HG02943 (cell line): ENCODE measurements around the gene KRT37.
"Not testable (repeated sequence)": the region's sequence is repeated elsewhere in the genome, so short reads cannot be mapped to it uniquely, and the experiment has no call there.

Source experiments
- ATAC-seq: cut with Tn5 transposase; IDR thresholded peaks from one replicate; pipeline ENCODE4 v1.9.1; 2021; ENCODE audit warnings: mild to moderate bottlenecking, low read depth, moderate library complexity; ENCODE audit not compliant: unreplicated experiment

The KRT37 gene

DNA sequence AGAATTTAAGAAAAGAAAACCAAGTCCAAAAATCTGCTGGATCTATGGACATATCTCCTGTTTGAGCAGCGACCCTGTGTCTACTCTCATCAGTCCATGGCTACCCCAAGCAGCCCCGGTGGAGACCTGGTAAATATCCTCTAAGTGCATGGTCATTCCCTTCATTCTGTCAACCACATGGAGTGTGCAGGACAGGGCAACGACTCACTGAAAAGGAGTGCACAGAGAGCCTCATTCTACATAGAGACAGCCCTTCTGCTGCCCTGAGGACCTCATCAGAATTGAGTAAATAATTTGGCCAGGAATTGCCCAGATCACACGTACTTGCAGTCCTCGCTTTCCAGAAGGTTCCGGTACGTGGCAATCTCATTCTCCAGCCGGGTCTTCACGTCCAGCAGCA lies 13.4 kb upstream of the KRT37 start:
- ATAC-seq = no peak

DNA sequence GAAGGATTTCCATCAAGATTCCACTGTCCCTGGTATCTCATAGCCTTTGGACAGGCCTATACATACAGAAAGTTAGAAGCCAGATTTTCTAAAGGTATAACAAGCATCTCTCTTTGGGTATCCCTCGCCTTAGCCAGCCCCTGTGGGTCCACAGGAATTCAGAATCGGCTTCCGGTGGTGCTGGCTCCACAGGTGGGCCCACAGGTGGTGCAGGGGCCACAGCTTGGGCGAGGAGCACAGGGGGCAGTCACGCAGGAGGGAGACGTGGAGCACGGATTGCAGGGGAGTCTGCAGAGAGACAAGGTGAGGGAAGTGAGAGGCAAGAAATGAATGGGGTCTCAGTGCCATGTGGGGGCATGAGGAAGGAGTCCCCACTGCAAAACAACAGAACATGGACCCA lies 12.9 kb upstream of the KRT37 start:
- ATAC-seq = no peak

DNA sequence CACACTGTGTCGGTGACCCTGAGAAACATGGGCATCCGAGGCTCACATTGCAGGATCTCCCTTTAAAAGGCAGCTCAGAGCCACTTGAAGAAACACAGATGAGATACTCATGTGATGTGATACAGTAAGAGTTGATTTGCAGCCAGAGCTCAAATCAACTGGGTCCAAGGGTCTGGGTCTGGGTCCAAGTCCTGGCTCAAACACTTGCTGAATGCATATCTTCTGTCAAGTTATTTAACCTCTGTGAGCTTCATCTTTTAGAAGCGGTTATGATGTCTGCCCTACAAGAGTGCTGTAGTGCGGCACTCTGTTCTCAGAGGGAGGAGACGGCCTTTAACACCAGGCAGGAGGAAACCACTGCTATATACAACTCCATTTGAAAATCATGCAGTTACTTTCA lies 10.0 kb upstream of the KRT37 start:
- no peak for ATAC-seq

DNA sequence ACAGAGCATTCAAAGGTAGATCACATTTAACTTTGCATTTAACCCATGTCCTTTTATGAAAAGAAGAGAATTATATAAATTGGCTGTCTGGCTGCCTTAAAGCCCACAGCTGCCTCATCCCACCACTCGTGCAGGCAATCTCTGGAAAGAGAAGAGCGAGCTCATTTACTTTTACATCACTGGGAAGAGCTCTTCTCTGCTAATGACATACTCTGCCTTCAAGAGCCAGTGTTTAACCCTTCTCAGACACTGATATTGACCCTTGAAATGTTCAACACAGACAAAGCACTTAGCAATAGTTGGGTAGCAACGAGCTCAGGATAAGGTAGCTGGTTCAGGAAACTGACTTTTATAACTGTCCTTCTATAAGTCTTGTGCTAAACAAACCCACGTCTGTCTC lies 9.6 kb upstream of the KRT37 start:
- ATAC-seq = no peak

DNA sequence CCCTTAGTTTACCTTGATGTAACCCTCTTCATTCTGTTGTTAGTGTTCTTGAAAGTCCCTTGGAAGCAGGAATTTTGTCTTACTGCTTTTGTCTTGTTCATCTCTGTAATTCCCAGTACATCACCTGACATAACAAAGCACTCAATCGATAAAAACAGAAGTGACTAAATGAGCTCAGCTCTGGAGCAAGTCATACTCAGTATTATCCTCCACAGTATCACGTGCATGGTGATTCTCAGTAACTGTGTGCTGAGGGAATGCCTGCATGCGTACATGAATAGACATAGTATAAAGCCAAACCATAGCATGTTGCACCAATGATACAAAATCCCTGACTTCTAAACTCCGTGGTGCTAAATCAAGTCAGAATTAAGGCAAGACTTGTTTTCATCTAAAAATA lies 9.2 kb upstream of the KRT37 start:
- no peak for ATAC-seq

DNA sequence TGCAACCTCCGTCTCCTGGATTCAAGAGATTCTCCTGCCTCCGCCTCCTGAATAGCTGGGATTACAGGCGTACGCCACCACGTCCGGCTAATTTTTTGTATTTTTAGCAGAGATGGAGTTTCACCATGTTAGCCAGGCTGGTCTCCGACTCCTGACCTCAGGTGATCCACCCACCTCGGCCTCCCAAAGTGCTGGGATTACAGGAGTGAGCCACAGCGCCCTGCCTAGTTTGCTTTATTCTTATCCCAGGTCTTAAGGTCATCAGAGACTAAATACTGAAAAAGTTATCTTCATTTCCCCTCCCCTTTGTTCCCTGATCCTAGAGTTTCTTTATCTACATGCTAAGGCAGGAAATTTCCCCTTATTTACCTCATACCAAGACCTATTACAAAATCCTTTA lies 6.0 kb upstream of the KRT37 start:
- not testable (repeated sequence) for ATAC-seq

DNA sequence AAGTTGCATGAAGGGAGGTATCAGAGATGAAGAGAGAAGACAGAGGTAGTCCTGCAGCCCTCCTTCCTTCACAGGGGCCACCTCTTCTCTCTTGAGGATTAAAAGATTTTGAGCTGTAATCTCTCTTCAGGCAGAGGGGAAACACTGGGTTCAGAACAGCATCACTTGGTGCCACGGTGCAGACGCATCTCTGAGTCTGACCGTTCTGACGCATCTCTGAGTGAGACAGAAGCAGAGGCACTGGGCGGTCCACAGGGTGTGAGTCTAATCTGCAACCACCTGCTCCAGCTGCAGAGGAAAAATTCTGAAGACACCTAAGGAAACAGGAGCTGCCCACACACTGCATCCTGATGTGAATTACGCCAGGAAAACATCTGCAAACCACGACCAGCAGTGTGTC lies 5.3 kb upstream of the KRT37 start:
- ATAC-seq = no peak

DNA sequence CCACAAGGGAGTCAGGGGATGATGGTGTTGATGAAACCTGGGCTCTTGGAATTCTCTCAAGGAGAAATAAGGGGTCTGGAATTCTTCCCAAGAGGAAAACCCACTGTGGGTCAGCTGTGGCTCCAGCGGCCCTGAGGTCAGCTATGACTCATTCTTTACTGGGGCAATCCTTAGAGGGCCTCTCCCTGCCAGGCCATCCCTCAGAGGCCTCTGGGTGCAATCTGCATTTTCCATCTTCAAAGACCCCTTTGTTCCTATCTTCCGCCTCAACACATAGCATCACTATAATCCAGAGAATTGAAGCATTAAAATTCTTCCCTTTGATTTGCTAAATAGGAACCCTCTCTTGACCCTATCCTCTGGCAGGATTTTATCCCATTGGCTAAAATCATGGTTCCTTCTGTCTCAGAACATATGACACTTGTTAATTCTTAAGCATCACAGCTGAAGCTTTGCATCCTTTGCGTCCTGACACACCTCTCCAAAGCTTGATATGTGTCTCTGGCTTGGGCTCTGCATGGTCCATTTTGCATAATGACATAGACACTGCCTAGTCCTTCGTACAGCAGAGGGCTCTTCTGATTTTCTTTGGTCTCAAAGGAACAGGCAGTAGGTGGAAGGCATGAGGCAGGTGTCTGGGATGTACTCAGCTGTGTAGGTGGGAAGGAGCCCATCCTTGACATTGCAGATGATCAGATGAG lies 4.4 kb upstream of the KRT37 start:
- ATAC-seq = no peak

DNA sequence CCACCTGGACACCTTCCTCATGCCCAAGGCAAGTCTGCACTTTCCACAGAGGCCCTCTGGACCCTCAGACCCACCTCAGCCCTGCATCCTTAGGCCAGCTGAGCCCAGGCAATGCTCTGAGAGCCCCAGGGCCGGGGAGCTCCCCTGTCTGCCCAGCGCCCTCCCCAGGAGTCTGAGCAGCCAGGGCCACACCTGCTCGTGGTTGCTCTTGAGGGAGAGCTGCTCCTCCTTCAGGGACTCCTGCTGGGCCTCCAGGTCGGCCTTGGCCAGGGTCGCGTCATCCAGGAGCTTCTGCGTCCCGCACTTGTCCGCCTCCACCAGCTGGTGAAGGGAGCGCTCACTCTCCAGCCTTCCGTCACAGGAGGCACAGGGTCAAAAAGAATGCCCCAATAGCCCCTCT lies 1.8 kb downstream of the KRT37 start:
- not testable (repeated sequence) for ATAC-seq

DNA sequence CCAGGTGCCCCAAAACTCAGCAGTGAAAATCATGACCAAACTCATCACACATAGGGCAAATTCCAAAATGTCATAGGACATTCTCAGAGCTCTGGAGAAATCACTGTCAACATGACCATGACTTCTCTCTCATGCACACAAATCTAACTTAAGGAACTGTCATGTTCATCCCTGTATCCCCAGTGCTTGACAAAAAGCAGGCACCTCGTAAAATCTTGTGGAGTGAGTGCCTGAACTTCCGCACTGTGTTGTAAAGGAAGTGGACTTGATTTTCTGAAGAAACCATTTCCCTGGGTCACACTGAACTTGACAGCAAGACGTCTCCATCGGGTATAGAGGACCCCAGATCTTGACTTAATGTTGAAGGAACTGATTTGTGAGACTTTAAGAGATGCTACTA lies 2.8 kb downstream of the KRT37 start:
- no peak for ATAC-seq

DNA sequence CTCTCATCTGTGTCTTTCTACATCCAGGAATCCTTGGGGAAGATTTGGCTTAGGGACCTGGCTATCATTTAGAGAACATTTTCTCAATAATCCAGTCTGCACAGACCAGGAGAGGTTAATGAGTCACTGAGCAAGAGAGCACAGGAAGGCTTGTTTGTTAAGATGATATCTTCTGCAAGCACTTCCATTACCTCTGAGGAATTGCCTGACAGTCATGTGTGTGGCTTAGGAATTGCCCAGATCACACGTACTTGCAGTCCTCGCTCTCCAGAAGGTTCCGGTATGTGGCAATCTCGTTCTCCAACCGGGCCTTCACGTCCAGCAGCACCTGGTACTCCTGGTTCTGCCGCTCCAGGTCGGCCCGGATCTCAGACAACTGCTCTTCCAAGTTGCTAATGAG lies 3.3 kb downstream of the KRT37 start:
- ATAC-seq = no peak

DNA sequence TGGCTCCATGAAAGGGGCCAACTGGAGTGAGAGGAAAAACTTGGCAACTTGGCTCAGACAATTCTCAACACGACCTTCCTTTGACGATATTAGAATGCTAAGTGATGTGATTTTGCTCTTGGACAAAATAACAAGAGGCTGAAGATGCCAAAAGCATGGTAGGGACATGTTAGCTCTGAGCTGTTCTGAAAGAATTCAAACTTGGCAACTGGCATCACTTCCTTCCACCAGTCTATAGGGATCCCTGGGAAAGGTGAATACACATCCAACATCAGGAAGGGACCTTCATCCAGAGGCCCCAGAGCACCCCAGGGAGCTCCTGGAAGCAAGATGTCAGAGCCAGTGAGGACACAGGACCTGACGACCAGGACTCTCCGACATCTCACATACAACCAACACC lies 4.3 kb downstream of the KRT37 start:
- ATAC-seq = no peak

DNA sequence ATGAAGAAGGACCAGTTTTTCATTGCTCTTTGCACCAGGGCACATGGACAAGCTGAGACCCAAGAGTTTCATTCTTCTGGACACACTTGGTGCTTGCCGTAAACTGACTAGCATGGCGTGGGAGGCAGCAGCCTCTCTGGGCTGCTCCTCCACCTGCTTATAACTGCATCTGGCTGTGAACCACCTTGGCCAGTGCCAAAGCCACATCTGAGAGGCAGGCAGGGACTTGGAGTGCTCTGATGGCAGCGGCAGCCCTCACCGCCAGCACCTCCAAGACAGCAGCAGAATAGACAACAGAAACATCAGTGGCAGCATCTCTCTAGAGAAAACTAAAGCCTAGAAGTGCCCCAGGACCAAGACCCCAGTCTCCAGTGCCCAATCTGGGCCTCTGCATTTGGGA lies 4.7 kb downstream of the KRT37 start:
- no peak for ATAC-seq

DNA sequence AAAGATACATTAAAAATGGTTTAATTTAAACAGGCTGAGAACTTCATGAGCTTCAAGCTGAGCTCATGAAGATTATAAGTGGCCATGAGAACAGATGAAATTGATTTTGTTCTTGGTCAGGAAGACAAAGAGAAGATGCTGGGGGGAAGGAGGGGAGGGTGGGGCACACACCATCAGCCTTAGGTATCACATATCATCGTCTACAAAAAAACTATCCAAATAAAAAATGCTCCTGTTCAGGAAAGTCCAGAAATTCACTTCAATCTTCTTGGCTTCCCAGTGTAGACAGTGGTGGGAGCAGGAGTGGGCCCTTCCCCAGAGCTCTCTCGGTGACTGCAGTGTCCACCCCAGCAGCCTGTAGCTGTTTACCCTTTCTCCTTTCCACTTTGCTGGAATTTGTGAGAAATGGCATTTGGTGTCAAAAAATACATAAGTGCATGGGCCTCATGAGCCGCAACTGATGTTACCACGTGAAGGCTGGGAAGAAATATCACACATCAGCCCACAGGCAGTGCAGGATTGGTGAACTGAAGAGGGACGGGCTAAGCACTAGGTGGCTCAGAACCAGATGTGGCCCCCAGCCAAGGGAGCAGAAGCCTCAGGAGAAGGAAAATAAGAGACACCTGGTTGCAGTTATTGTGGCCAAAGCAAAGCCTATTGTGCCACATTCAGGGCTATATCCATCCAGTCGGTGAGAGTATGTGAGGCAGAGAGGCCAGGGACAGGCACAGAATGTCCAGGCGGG lies 6.1 kb downstream of the KRT37 start:
- ATAC-seq = no peak

DNA sequence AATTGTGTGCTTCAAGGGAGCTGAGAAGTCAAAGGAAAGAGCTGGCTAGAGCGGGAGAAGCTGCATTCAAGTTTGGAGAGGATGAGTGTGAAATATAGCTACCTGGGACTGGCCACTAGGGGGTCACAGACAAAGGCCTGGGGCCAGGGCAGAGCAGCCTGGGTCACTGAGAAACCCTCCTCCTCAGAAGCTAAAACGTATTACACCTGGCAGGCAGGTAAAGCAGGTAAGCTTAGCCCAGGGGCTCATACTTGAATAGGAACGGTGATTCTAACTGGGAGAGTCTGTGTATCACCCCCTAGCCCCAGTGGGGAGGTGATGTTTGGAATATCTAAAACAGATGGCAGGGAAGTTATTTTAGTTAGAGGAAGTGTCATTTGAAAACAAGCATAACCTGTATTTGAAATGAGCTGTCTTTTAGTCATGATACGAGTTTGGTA lies 6.8 kb downstream of the KRT37 start:
- ATAC-seq = no peak

DNA sequence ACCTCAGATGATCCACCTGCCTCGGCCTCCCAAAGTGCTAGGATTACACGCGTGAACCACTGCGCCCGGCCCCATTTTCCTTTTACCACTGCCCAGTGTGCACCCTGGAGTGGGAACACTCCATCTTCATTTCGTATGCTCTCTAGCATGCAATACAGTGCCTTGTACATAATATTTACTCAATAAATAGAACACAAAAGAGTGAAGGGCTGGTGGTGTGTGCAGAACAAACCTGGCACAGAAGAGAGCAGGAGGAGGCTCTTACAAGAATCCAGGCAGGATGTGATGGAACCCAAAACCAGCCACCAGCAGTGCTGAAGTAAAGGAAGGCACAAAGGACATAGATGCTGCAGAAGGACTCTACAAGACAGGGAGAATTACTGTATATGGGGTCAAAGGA lies 7.3 kb downstream of the KRT37 start:
- ATAC-seq = no peak

DNA sequence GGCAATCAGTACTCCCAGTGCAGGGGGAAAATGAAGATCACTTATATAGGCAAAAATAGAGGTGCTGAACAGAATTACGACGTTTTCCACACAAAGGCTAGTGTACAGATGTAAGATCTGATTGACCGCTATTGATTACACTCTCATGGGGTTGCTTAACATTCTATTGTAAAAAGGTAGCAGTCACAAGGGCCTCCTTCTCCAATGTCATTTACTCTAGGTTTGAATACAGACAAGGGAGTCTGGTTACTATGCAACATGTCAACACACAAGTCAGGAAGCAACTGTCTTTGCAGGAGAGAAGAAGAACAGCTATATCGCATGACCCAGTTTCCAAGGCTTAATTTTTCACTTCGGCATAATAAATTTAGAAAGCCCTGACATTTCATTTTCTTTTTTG lies 7.9 kb downstream of the KRT37 start:
- no peak for ATAC-seq

DNA sequence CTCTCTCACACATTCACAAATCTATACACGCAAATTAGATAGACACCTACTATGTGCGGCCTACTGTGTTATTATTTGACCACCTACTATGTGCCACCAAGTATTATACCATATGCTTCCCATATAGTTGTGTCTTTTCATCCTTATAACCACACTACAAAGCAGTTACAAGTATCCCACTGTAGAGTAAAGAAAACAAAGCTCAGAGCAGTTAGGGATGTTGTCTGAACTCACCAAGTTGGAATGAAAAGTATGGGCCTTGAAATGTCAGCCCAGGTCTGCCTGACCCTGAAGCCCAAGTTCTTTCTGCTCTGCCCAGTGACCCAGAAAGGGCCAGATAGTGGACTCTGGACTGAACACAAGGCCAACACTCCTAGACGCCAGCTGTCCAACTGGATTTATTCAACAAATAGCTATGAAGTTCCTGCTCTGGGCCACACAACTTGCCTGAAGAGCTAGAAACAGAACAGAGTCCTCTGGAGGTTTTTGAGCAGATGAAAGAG lies 8.5 kb downstream of the KRT37 start:
- ATAC-seq = no peak

DNA sequence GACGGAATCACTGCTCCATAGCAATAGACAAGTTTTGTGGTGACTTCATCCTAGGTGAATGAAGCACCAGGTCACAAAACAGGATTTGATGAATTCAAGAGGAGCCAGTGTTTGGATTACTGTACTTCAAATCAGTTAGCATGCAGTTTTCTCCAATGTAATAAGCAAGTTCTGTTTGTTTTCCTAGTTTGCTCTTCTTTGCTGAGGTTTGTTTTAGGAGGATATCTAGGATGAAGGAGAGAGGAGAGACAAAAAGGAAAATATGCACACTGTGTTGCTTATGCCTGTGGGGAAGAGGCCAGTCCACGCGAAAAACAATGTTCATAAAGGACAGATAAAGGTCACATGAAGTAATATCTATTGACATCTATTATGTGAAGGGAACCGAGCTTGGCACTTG lies 9.0 kb downstream of the KRT37 start:
- ATAC-seq = no peak

DNA sequence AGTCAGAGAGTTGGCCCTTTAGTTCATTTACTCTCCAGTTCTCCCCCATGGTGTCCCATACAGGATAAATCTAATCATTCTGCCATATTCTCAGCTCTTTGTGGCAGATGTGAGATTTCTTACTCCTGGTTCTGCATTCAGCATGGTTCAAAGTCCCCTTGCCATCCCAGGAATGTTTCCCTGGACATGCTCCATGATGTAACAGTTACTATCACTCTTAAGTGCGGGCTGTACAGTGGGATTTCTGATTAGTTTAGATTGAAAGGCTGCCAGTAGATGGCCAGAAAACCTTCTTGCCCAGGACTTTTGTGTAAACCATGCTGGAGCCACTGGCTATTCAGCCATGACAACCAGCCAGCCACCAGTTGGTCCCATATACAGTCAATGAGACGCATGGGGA lies 10.4 kb downstream of the KRT37 start:
- no peak for ATAC-seq

DNA sequence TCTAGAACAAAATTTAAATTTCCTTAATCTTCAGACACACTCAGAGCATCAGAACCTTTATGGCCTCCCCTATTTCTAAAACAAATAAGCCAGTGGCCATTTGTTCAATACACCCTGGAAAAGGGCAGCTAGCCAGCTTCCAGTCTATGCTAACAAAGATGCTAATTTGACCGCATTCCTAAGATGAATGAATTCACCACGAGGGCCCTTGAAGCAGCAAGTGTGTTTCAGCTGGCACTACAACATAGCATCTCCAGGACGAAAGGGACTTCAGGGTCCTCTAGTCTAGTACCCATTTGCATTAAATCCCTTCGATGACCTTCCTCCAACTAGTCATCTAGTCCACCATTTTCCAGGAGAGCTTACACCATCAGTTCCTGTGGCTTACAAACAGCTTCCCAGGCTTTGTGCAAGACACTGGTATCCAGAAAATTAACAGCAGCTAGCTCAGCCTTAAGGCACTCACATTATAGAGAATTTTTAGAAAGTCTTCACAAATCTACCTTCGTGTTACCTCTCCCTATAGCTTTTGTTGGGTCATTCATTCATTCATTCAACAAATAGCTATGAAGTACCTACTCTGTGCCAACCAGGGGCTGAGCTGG lies 10.9 kb downstream of the KRT37 start:
- ATAC-seq = no peak
